GM23248 (cell line): Measurements from ENCODE around the gene ADCY5.

Source experiments
- EZH2 ChIP-seq: fragments of 200-600 bp; sonication (generic); IDR thresholded peaks from 2 replicates; pipeline ENCODE4 v1.6.1; 2018; ENCODE audit warnings: antibody characterized with exemption, mild to moderate bottlenecking; ENCODE audit not compliant: insufficient read depth, poor library complexity, severe bottlenecking
- EZH2phosphoT487 ChIP-seq: fragments of 200-600 bp; sonication (generic); IDR thresholded peaks from 2 replicates; pipeline ENCODE4 v1.6.1; 2018; ENCODE audit warnings: antibody characterized with exemption, moderate library complexity, mild to moderate bottlenecking, low read depth; ENCODE audit not compliant: insufficient read depth

- TF ChIP-seq EZH2phosphoT487: no peak
- TF ChIP-seq EZH2: no peak
Measured at GRCh38 chr3:123414973-123415775, 33.7 kb downstream of the ADCY5 start.
